Measurements from ENCODE around the gene CDKN2AIP.

DNA sequence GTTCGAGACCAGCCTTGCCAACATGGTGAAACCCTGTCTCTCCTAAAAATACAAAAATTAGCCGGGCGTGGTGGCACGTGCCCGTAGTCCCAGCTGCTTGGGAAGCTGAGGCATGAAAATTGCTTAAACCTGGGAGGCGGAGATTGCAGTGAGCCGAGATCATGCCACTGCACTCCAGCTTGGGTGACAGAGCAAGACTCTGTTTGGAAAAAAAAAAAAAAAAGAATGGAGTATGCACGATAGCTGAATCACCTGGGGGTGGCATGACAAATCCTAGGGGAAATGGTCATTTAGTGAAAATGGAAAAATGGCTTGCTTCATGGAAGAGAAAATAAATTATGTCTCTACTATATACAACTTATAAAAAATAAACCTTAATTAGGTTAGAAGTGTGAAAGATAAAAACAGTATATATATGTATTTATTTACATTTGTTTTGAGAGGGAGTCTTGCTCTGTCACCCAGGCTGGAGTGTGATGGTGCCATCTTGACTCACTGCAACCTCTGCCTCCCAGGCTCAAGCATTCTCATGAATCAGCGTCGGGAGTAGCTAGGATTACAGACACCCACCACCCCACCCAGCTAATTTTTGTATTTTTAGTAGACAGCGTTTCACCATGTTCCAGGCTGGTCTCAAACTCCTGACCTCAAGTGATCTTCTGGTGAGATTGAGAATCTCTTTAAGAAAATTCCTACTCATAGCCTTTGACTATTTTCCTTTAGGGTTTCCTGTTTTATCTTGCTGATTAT is 41.1 kb downstream of the CDKN2AIP start:
- TF ChIP-seq, protein P1, sequence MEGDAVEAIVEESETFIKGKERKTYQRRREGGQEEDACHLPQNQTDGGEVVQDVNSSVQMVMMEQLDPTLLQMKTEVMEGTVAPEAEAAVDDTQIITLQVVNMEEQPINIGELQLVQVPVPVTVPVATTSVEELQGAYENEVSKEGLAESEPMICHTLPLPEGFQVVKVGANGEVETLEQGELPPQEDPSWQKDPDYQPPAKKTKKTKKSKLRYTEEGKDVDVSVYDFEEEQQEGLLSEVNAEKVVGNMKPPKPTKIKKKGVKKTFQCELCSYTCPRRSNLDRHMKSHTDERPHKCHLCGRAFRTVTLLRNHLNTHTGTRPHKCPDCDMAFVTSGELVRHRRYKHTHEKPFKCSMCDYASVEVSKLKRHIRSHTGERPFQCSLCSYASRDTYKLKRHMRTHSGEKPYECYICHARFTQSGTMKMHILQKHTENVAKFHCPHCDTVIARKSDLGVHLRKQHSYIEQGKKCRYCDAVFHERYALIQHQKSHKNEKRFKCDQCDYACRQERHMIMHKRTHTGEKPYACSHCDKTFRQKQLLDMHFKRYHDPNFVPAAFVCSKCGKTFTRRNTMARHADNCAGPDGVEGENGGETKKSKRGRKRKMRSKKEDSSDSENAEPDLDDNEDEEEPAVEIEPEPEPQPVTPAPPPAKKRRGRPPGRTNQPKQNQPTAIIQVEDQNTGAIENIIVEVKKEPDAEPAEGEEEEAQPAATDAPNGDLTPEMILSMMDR (IDR thresholded peaks at IDR 0.05): no peak
- TF ChIP-seq EP300 (IDR thresholded peaks at IDR 0.05) (no peak), POLR2A (IDR thresholded peaks at IDR 0.05) (no peak)

Data from tibial nerve (tissue), 4 donors.